ENCODE measurements around the gene CHRND.

GRCh38 chr2:232521098-232521497 lies 4.9 kb upstream of the CHRND start:
- TF ChIP-seq POLR2A (IDR thresholded peaks at IDR 0.05; ENCODE audit: extremely low read depth, insufficient read length) (no peak), CTCF (IDR thresholded peaks at IDR 0.05; ENCODE audit: low read depth, low read length) (no peak), MAX (IDR thresholded peaks at IDR 0.05; ENCODE audit: low read depth, low read length) (no peak)

All from NB4 (cell line).